ENCODE data around the gene ACTG1.
A peak's percentile ranks its signal among the peaks of the same experiment; 100 is the strongest.

Gene ACTG1

GRCh38 chr17:81519284-81520020 is 6.9 kb upstream of the ACTG1 start:
- Histone ChIP-seq H3K4me3 (ENCODE audit: low read depth, low read length) (no peak overlapping the region), H3K27me3 (no peaks in the 10 kb centered on the region), H3K4me1 (no peaks in the 10 kb centered on the region), H3K9me3 (no peaks in the 10 kb centered on the region), H3K36me3 (no peaks in the 10 kb centered on the region)
- no peak for TF ChIP-seq CTCF (IDR thresholded peaks at IDR 0.05; ENCODE audit: low read depth, low read length)
- no peak for DNase-seq

GRCh38 chr17:81518785-81519283 is 6.2 kb upstream of the ACTG1 start:
- no peaks in the 10 kb centered on the region for H3K27me3 ChIP-seq
- TF ChIP-seq CTCF (IDR thresholded peaks at IDR 0.05; ENCODE audit: low read depth, low read length), result no peak
- DNase-seq, result no peak

GRCh38 chr17:81518113-81518784 is 5.7 kb upstream of the ACTG1 start:
- H3K27me3 ChIP-seq, result no peaks in the 10 kb centered on the region
- no peaks in the 10 kb centered on the region for H3K9me3 ChIP-seq
- no peaks in the 10 kb centered on the region for H3K4me1 ChIP-seq
- no peak overlapping the region for H3K4me3 ChIP-seq (ENCODE audit: low read depth, low read length)
- TF ChIP-seq CTCF (IDR thresholded peaks at IDR 0.05; ENCODE audit: low read depth, low read length), result no peak
- no peaks in the 10 kb centered on the region for H3K36me3 ChIP-seq
- no peak for DNase-seq

More at GRCh38 chr17:81518785-81519283, 6.2 kb upstream of the ACTG1 start:
- H3K9me3 ChIP-seq, result no peaks in the 10 kb centered on the region
- no peak overlapping the region for H3K4me3 ChIP-seq (ENCODE audit: low read depth, low read length)
- no peaks in the 10 kb centered on the region for H3K36me3 ChIP-seq
- H3K4me1 ChIP-seq, result no peaks in the 10 kb centered on the region

- Histone ChIP-seq H3K4me1 (no peaks in the 10 kb centered on the region), H3K4me3 (ENCODE audit: low read depth, low read length) (no peak overlapping the region), H3K27me3 (no peaks in the 10 kb centered on the region), H3K9me3 (no peaks in the 10 kb centered on the region), H3K36me3 (no peaks in the 10 kb centered on the region)
- TF ChIP-seq CTCF (IDR thresholded peaks at IDR 0.05; ENCODE audit: low read depth, low read length), result no peak
- peak; percentile 26 for DNase-seq
Measured at GRCh38 chr17:81517339-81518112, 4.9 kb upstream of the ACTG1 start.

- Histone ChIP-seq H3K36me3 (peaks cover 3% of the 10 kb centered on the region), H3K4me1 (no peaks in the 10 kb centered on the region)
- DNase-seq, result no peak
Measured at GRCh38 chr17:81517009-81517338, 4.4 kb upstream of the ACTG1 start.

More at GRCh38 chr17:81517009-81517338, 4.4 kb upstream of the ACTG1 start:
- no peak for TF ChIP-seq CTCF (IDR thresholded peaks at IDR 0.05; ENCODE audit: low read depth, low read length)
- no peaks in the 10 kb centered on the region for H3K27me3 ChIP-seq
- H3K4me3 ChIP-seq (ENCODE audit: low read depth, low read length), result no peak overlapping the region
- no peaks in the 10 kb centered on the region for H3K9me3 ChIP-seq

Data from BE2C (cell line).